Activated naive CD4-positive, alpha-beta T cell treated with anti-CD3 and anti-CD28 coated beads for 36 hours (primary cell): Measurements from ENCODE around the gene SLC25A38. TPM values are rescaled to one million over a fixed set of nuclear protein-coding genes. Genes with fewer than 3 reads are reported as not detected.
A peak's percentile ranks its signal among the peaks of the same experiment; 100 is the strongest.

Source experiments
- CTCF ChIA-PET: fragments of 350-600 bp; sonication (Branson Sonifier 250); formaldehyde crosslinking; loops from one replicate; lab custom pipeline; 2021; ENCODE audit warnings: antibody characterized with exemption; lab: Charles Lee
- DNase-seq: peaks from one replicate; pipeline ENCODE4 v3.0.0-alpha.2; 2020
- H3K27ac Mint-ChIP-seq: one replicate; pipeline ENCODE4 v1.8.0; 2021; ENCODE audit warnings: mild to moderate bottlenecking, mixed read lengths
- H3K27me3 Mint-ChIP-seq: one replicate; pipeline ENCODE4 v1.8.0; 2021; ENCODE audit warnings: low read depth, mixed read lengths
- H3K36me3 Mint-ChIP-seq: one replicate; pipeline ENCODE4 v1.8.0; 2021; ENCODE audit warnings: low read depth, mixed read lengths
- H3K4me1 Mint-ChIP-seq: one replicate; pipeline ENCODE4 v1.8.0; 2021; ENCODE audit warnings: low read depth, mixed read lengths
- H3K4me3 Mint-ChIP-seq: one replicate; pipeline ENCODE4 v1.8.0; 2021; ENCODE audit warnings: mild to moderate bottlenecking, moderate library complexity, mixed read lengths
- H3K9me3 Mint-ChIP-seq: one replicate; pipeline ENCODE4 v1.8.0; 2021; ENCODE audit warnings: mixed read lengths
- intact Hi-C: fragments of 100-400 bp; cut with micrococcal nuclease; formaldehyde crosslinking; loops from one replicate; pipeline ENCODE4 v1.15.1; 2023
- total RNA-seq, 2 experiments: library from RNA; stranded (reverse); gene quantifications; one replicate each; pipeline ENCODE4 v1.2.3, GENCODE V29; 2021

Gene SLC25A38
- total RNA-seq, 2 experiments from 2014 or later, result 20.9 to 21.0 TPM

DNA sequence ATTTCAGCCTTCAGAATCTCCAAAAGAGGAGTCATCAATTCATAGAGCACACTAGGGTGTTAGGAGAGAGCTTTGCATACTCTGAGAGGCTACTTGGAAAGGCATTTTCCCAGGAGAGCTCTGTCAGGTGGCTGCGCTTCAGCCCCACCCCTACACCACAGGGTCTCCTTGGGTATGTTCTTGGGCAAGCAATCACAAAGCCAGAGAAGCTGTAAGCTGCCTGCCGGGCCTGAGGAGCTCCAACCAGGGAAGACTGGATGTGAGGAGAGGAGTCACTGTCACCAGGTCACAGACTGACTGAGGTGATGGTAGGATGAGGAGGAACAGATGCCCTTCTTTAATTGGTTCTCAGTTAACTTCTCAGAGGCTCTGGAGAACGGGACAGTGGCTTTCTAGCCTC lies 13.5 kb downstream of the SLC25A38 start:
- Mint-ChIP-seq H3K9me3 (no peaks in the 10 kb centered on the region), H3K27ac (no peak overlapping the region), H3K4me3 (no peak overlapping the region), H3K27me3 (no peaks in the 10 kb centered on the region), H3K4me1 (peaks cover under 1% of the 10 kb centered on the region), H3K36me3 (peaks cover 50% of the 10 kb centered on the region)
- intact Hi-C loops, result no loop called here
- no peak for DNase-seq
- CTCF ChIA-PET, result interaction anchor here (0.7 to 1.6 kb wide), 2 partner anchors 98 to 104 kb away, joined by 3 to 5 read pairs; no protein-coding TSS in a partner anchor

DNA sequence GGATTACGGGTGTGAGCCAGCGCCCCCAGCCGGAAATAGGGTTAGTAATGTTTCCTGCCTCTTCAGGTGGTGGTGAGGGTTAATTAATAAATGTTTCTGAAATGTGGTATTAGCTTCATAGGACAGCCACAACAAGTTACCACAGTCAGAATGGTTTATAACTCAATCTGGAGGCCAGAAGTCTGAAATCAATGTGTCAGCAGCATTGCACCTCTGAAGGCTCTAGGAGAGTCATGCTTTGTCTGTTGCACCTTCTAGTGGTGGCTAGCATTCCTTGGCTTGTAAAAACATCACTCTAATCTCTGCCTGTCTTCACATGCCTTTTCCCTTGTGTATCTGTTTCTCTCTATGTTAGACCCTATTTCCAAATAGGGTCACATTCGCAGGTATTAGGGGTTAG lies 15.5 kb downstream of the SLC25A38 start:
- CTCF ChIA-PET, result interaction anchor here (0.8 kb wide), 1 partner anchor 102 kb away, joined by 3 read pairs; no protein-coding TSS in a partner anchor
- intact Hi-C loops, result no loop called here
- Mint-ChIP-seq H3K4me3 (no peak overlapping the region), H3K27me3 (no peaks in the 10 kb centered on the region), H3K27ac (peak overlapping the region; percentile 24), H3K9me3 (no peaks in the 10 kb centered on the region), H3K36me3 (peaks cover 45% of the 10 kb centered on the region), H3K4me1 (peaks cover 6% of the 10 kb centered on the region)
- no peak for DNase-seq

DNA sequence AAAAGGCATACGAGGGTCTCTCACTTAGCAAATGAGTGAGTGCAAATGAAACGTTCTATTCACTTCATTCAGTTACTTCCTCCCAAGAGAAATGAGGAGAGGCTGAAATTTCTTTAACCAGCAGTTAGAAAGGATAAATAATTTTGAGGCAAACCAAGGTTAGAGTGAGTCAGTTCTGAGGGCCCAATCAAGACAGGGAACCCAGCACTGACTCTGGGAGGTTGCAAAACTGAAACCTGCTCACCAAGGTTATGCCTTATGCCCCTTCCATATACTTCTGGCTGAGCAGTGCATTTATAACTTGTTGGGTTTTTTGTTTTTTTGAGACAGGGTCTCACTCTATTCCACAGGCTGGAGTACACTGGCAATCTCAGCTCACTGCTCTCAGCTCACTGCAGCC lies 18.8 kb downstream of the SLC25A38 start:
- peaks cover 11% of the 10 kb centered on the region for H3K4me1 Mint-ChIP-seq
- H3K4me3 Mint-ChIP-seq, result no peak overlapping the region
- peaks cover 29% of the 10 kb centered on the region for H3K36me3 Mint-ChIP-seq
- H3K27ac Mint-ChIP-seq, result no peak overlapping the region
- intact Hi-C loops, result no loop called here
- CTCF ChIA-PET, result interaction anchor here (0.6 kb wide), 1 partner anchor 84 kb away, joined by 3 read pairs; no protein-coding TSS in a partner anchor
- no peaks in the 10 kb centered on the region for H3K27me3 Mint-ChIP-seq
- H3K9me3 Mint-ChIP-seq, result no peaks in the 10 kb centered on the region
- DNase-seq, result no peak

DNA sequence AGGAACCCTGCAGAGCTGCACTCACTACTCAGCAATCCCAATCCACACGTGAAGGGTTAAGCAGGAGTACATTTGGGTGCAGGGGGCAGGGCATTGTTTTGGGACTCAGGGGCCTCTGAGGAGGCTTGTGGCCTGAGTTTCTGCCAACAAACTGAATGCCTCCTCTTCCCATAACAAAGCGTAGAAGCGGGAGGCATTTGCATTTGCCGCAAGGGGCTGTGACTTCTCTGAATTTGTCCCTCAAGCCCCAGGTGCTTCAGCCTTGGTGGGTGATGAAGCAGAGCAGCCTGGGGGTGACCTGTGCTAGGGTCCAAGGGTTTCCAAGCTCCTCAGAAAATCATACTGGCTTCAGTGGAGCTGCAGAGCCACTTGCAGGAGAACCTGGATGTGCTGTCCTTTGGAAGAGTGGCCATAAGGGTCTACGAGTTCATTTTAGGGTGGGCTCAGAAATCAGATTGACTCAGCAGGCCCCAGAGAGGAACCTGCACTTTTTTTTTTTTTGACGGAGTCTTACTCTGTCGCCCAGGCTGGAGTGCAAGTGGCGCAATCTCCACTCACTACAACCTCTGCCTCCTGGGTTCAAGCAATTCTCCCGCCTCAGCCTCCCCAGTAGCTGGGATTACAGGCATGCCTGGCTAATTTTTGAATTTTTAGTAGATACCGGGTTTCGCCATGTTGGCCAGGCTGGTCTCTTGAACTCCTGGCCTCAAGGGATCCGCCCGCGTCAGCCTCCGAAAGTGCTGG lies 21.9 kb downstream of the SLC25A38 start:
- H3K4me1 Mint-ChIP-seq, result peaks cover 29% of the 10 kb centered on the region
- no peak for DNase-seq
- peak overlapping the region; percentile 96 for H3K27ac Mint-ChIP-seq
- peaks cover 45% of the 10 kb centered on the region for H3K36me3 Mint-ChIP-seq
- no peaks in the 10 kb centered on the region for H3K9me3 Mint-ChIP-seq
- H3K27me3 Mint-ChIP-seq, result no peaks in the 10 kb centered on the region
- no peak overlapping the region for H3K4me3 Mint-ChIP-seq
- intact Hi-C loops, result loop anchor here (5.0 kb wide), 1 partner anchor 787 kb away; no protein-coding TSS in a partner anchor
- CTCF ChIA-PET, result interaction anchor here (0.6 to 1.1 kb wide), 7 partner anchors 17 to 1079 kb away, joined by 3 to 5 read pairs (median 4); no protein-coding TSS in a partner anchor

DNA sequence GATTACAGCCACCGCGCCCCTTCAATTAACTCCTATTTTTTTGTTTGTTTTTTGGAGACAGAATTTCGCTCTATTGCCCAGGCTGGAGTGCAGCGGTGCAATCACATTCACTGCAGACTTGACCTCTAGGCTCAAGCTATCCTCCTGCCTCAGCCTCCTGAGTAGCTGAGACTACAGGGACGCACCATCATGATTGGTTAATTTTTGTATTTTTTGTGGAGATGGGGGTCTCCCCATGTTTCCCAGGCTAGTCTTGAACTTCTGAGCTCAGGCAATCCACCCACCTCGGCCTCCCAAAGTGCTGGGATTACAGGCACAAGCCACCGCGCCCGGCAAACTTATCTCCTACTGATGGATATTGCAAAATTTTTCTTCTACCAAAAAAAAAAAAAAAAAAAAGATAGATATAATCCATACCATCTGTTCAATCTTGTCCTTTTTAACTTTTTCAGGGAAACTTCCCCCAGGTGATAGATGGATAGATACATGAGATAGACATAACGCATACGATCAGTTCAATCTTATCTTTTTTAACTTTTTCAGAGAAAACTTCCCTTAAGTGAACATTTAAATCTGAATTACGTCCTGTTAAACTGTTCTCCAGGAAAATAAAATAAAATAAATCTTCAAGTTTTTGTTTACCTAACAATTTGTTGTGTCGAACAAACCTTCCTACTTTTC lies 22.7 kb downstream of the SLC25A38 start:
- Mint-ChIP-seq H3K4me1 (peaks cover 34% of the 10 kb centered on the region), H3K4me3 (peak overlapping the region; percentile 94), H3K27ac (peak overlapping the region; percentile 96), H3K9me3 (no peaks in the 10 kb centered on the region), H3K27me3 (no peaks in the 10 kb centered on the region), H3K36me3 (peaks cover 46% of the 10 kb centered on the region)
- no peak for DNase-seq
- intact Hi-C loops, result loop anchor here (1.0 to 5.0 kb wide), 11 partner anchors 23 to 1793 kb away; partner anchors contain the start of genes CTNNB1, EIF1B, SCN11A and SLC25A38
- CTCF ChIA-PET, result interaction anchor here (0.7 to 3.0 kb wide), 3 partner anchors 18 to 114 kb away, joined by 3 to 12 read pairs (median 5); no protein-coding TSS in a partner anchor

DNA sequence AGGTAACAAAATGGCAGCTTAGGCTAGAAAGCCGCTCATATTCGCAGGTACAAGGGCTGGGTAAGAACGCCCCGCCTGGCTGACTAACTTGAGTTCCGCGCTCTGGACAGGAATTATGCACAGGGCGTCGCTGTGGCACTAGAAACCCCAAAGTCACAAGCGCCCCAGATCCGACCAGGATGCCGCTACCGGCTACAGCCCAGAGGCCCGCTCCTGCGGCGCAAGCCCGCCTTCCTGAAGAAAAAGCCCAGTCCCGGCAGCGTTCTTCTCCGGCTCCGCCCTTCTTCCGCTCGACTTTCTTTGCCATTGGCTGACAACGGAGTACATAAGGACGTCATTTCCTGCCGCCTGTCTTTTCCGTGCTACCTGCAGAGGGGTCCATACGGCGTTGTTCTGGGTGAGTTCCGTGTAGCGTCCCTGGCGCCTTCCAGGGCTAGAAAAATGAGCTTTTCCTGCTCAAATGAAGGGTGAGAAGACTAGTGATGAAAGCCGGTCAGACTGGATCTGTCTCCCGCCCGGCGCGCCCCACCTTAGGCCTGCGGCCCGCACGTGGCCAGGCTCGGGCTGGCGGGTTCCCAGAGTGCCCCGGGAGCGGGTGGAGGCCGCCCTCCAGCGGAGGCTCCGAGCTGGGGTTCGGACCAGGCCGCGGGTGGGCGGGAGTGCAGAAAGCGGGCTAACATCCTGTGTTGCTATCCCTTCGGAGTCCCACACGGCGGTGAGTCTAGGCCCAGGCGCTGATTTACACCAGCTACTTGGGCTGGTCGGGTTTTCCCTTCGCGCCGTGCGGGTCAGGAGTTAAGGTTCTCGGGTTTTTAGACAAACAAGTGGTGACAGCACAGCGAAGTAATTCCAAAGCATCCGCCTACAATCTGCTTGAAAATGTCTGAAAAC lies 23.4 kb downstream of the SLC25A38 start, which contains the start of gene RPSA:
TSS of gene RPSA (plus strand) at position 353 of the 891 bp plus-strand sequence. CDS start 934 bp downstream, outside the sequence.
- H3K36me3 Mint-ChIP-seq, result peaks cover 51% of the 10 kb centered on the region
- peaks cover 41% of the 10 kb centered on the region for H3K4me1 Mint-ChIP-seq
- peak; percentile 98 for DNase-seq
- H3K27ac Mint-ChIP-seq, result peak within 1 kb of the TSS; percentile 96
- H3K27me3 Mint-ChIP-seq, result no peaks in the 10 kb centered on the region
- intact Hi-C loops, result loop anchor here (1.0 to 5.0 kb wide), 11 partner anchors 23 to 1792 kb away; partner anchors contain the start of genes CTNNB1, EIF1B, SCN11A and SLC25A38
- H3K9me3 Mint-ChIP-seq, result no peaks in the 10 kb centered on the region
- H3K4me3 Mint-ChIP-seq, result peak within 1 kb of the TSS; percentile 94
- CTCF ChIA-PET, result interaction anchor here (0.7 to 3.0 kb wide), 4 partner anchors 10 to 114 kb away, joined by 3 to 12 read pairs (median 5); no protein-coding TSS in a partner anchor

DNA sequence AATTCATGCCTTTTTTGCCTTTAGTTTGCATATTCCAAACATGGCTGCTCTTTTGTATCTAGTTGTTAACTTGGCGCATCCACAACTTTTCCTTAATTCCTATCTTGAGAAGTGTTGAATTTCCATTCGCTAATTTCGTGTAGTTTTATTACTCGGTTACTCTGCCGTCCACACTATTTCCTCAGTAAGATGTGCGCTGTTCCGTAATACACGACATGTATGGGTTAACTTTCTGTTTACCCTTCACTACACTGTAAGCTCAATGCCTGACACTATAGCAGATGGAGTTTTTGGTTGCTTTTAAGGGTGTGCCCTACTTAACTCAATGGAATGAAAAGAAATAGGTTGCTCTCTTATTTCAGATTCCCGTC lies 24.1 kb downstream of the SLC25A38 start:
- peaks cover 53% of the 10 kb centered on the region for H3K36me3 Mint-ChIP-seq
- H3K27ac Mint-ChIP-seq, result peak overlapping the region; percentile 96
- peaks cover 38% of the 10 kb centered on the region for H3K4me1 Mint-ChIP-seq
- no peaks in the 10 kb centered on the region for H3K9me3 Mint-ChIP-seq
- intact Hi-C loops, result loop anchor here (2.0 to 5.0 kb wide), 3 partner anchors 232 to 1792 kb away; partner anchors contain the start of gene CTNNB1
- H3K4me3 Mint-ChIP-seq, result peak overlapping the region; percentile 94
- H3K27me3 Mint-ChIP-seq, result no peaks in the 10 kb centered on the region
- DNase-seq, result no peak
- CTCF ChIA-PET, result interaction anchor here (0.7 to 3.0 kb wide), 5 partner anchors 9 to 115 kb away, joined by 3 to 12 read pairs (median 6); no protein-coding TSS in a partner anchor

DNA sequence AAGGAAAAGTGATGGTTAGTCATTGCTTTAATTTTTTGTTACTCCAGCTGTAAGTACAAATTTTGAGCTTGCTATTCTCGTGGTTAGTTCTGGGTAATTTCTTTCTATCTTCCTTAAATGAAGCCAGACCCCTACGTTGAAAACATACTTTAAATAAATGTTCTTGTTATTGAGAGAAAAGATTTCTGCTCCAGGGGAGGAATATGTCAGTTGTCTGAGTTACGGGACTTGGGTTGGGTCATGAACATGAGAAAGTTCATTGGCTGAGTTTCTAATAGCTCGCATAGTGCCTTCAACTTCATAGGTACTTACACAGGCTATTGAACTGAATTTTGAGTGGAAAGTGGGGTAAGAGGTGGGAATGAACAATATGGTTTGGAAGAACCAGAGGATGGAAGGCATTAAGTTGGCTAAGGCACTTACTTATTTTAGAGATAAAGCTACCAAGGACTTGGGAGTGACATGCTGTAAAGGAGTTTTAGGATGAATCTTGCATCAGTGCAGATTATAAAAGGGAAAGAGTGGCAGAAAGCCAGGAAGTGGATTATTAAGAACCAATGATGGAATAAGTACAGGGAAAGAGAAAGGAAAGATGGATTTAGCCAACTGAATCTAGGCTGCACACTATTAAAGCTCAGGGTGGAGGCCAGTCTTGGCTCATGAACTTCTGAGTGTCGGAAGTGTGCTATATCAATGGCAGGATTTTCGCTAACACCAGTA lies 24.8 kb downstream of the SLC25A38 start:
- peak overlapping the region; percentile 94 for H3K4me3 Mint-ChIP-seq
- H3K4me1 Mint-ChIP-seq, result peaks cover 38% of the 10 kb centered on the region
- intact Hi-C loops, result loop anchor here (2.0 to 5.0 kb wide), 3 partner anchors 231 to 1791 kb away; partner anchors contain the start of gene CTNNB1
- peak overlapping the region; percentile 96 for H3K27ac Mint-ChIP-seq
- no peaks in the 10 kb centered on the region for H3K9me3 Mint-ChIP-seq
- CTCF ChIA-PET, result interaction anchor here (1.4 to 3.0 kb wide), 3 partner anchors 9 to 116 kb away, joined by 3 to 12 read pairs (median 10); no protein-coding TSS in a partner anchor
- H3K27me3 Mint-ChIP-seq, result no peaks in the 10 kb centered on the region
- H3K36me3 Mint-ChIP-seq, result peaks cover 60% of the 10 kb centered on the region
- DNase-seq, result no peak

DNA sequence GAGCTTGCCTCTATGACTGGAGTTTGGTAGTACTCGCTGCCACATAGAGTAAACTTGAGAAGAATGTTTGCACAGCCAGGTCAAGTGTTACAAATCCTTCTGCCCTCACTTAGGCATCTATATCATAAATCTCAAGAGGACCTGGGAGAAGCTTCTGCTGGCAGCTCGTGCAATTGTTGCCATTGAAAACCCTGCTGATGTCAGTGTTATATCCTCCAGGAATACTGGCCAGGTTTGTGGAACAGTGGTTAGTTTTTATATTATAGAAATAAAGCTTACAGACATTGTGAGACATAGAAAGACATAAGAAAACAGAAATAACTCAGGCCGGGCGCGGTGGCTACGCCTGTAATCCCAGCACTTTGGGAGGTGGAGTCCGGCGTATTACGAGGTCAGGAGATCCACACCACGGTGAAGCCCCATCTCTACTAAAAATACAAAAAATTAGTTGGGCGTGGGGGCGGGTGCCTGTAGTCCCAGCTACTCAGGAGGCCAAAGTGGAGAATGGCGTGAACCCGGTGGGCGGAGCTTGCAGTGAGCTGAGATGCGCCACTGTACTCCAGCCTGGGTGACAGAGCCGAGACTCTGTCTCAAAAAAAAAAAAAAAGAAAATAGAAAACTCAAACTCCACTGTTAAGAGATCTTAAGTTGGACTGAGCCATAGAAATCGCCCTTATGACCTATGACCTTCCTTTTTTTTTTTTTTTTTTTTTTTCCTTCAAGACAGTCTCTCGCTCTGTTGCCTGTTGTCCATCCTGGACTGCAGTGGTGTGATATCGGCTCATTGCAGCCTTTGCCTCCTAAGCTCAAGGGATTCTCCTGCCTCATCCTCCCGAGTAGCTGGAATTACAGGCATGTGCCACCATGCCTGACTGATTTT lies 25.6 kb downstream of the SLC25A38 start:
- CTCF ChIA-PET, result interaction anchor here (2.1 to 3.0 kb wide), 2 partner anchors 8 to 117 kb away, joined by 10 to 12 read pairs; no protein-coding TSS in a partner anchor
- DNase-seq, result no peak
- Mint-ChIP-seq H3K9me3 (no peaks in the 10 kb centered on the region), H3K4me3 (peak overlapping the region; percentile 94), H3K27ac (peak overlapping the region; percentile 96), H3K27me3 (no peaks in the 10 kb centered on the region), H3K36me3 (peaks cover 63% of the 10 kb centered on the region), H3K4me1 (peaks cover 38% of the 10 kb centered on the region)
- intact Hi-C loops, result loop anchor here (5.0 kb wide), 1 partner anchor 784 kb away; no protein-coding TSS in a partner anchor
